LNCaP clone FGC (cell line): Measurements from ENCODE around the gene PSEN1.

Source experiments
- DNase-seq: peaks from one replicate; pipeline ENCODE4 v3.0.0-alpha.2; 2011; ENCODE audit warnings: low read depth
- H3K4me3 ChIP-seq: 2 replicates; pipeline ENCODE4 v1.5.1; 2011; ENCODE audit warnings: mild to moderate bottlenecking, low read depth, low read length, control low read depth
- TF ChIP-seq, protein P1 (sequence below): IDR thresholded peaks from 2 replicates; pipeline ENCODE4 v1.5.1; 2012; ENCODE audit warnings: mild to moderate bottlenecking; ENCODE audit not compliant: control insufficient read depth, insufficient read depth; ENCODE audit errors: extremely low read depth

PSEN1 gene

DNA sequence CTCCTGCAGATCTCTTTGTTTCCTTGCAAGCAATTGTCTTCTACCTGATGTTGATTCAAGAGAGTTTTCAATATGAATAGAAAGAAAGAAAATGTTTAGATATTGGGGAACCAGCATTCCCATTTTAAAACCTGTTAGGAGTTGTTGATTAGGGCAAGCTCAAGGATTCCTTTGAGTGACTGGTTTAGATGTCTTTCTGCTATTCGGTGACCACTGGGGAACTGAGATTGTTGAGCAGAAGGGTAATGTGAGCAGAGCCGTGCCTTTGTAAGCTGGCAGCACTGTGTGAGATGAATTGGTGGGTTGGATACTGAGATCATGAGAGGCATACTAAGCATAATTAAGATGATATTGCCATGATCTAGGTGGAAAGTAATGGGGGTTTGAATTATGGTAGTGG, 61.9 kb downstream of the PSEN1 start:
- DNase-seq = no peak
- TF ChIP-seq, protein P1, sequence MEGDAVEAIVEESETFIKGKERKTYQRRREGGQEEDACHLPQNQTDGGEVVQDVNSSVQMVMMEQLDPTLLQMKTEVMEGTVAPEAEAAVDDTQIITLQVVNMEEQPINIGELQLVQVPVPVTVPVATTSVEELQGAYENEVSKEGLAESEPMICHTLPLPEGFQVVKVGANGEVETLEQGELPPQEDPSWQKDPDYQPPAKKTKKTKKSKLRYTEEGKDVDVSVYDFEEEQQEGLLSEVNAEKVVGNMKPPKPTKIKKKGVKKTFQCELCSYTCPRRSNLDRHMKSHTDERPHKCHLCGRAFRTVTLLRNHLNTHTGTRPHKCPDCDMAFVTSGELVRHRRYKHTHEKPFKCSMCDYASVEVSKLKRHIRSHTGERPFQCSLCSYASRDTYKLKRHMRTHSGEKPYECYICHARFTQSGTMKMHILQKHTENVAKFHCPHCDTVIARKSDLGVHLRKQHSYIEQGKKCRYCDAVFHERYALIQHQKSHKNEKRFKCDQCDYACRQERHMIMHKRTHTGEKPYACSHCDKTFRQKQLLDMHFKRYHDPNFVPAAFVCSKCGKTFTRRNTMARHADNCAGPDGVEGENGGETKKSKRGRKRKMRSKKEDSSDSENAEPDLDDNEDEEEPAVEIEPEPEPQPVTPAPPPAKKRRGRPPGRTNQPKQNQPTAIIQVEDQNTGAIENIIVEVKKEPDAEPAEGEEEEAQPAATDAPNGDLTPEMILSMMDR = no peak
- no peak overlapping the region for H3K4me3 ChIP-seq

DNA sequence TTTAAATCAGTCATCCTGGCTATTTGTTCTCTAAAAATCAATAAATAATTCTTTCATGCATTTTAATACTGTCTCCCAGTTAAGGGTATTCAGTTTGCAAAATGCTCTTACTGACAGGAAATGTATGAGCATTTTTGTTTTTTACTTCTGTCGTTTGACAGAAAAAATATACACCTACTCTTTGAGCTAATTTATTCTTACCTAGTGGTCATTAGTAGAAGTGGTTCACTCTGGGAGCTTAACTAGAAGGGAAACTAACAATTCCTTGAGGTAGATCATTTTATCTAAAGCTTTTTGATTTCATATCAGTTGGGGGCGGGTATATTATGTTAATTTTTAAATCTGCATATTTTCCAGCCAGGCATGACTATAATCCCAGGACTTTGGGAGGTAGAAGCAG, 67.2 kb downstream of the PSEN1 start:
- TF ChIP-seq, protein P1 = no peak
- no peak overlapping the region for H3K4me3 ChIP-seq
- no peak for DNase-seq

DNA sequence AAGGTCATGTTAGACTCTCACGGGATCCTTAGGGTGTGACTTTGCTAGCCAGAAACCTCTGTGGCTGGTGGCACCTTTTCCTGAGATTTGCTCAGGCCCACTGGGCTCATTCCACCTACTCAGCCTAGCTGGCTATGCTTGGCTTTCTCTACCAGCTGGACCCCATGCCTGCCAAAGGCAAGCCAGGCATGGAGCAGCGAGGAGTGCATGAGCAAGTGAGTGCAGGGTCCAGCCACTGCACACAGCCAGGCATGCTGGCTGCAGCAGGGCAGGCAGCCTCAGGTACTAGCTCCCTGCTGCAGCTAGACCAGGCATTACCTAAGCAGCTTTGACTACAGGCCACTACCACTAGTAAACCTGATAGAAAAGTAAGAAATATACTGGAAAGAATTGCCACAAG, 71.3 kb downstream of the PSEN1 start:
- TF ChIP-seq, protein P1 = no peak
- no peak for DNase-seq
- no peak overlapping the region for H3K4me3 ChIP-seq

DNA sequence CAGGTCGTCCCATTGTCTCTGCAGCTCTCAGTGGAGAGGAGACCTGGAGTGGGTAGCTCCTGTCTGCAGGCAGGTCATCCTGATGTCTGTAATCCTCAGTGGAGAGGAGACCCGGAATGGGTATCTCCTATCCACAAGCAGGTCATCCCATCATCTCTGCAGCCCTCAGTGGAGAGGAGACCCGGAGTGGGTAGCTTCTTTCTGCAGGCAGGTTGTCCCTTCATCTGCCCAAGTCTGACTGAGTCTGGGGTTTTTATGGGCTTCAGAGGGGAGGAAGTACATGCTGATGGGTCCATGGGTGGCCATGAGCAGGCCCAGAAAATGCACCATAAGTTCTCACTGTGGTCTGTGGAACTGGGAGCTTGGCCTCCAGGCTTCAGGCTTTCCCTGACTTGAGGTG, 72.1 kb downstream of the PSEN1 start:
- H3K4me3 ChIP-seq = no peak overlapping the region
- TF ChIP-seq, protein P1 = no peak
- no peak for DNase-seq

DNA sequence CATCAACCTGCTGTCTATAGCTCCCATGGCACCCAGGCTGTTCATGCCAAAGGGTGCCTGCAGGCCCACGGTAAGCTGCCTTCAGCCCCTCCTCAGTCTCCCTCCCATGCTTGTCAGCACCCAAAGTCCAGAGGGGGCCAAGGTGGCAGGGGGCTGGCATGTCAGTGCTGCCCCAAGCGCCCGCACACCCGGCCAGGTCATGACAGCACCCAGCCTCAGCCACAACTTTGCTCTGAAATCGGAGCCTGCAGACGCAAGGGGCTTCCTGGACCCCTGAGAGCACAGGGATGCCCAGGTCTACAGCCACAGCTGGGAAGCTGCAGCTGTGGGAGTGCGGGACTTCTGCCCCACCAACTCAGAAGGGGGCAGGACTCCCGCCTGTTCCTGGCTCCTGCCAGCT, 72.5 kb downstream of the PSEN1 start:
- TF ChIP-seq, protein P1 = no peak
- H3K4me3 ChIP-seq = no peak overlapping the region
- no peak for DNase-seq

DNA sequence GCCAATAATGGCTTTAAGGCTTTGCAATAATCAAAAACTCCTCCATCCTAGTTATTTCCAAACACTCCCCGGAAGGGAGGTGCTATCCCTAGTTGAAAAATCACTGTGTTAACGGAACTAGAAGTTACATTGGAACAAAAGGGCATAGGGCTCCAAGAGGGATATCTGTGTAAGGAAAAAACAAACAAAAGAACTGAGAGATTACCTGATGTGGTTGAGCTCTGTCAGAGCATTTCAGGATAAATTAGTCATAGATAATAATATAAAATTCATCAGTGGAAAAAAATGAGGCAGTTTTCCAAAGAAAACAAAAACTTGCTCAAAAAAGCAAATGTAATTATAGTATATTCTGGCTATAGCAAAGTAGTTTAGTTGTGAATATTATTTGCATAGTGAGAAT, 73.6 kb downstream of the PSEN1 start:
- DNase-seq = no peak
- TF ChIP-seq, protein P1 = no peak
- H3K4me3 ChIP-seq = no peak overlapping the region

DNA sequence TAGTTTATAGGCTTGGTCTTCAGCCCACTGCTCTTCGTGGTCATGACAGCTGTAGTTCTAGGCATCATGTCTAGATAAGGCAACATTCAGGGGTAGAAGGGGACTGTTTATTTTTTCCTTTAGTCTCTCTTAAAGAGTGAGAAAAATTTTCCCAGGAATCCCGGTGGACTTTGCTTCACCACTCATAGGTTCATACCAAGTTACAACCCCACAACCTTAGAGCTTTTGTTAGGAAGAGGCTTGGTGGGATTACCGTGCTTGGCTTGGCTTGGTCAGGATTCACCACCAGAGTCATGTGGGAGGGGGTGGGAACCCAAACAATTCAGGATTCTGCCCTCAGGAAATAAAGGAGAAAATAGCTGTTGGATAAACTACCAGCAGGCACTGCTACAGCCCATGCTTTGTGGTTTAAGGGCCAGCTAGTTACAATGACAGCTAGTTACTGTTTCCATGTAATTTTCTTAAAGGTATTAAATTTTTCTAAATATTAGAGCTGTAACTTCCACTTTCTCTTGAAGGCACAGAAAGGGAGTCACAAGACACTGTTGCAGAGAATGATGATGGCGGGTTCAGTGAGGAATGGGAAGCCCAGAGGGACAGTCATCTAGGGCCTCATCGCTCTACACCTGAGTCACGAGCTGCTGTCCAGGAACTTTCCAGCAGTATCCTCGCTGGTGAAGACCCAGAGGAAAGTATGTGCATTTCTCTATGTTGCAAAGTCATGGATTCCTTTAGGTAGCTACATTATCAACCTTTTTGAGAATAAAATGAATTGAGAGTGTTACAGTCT, 75.1 kb downstream of the PSEN1 start:
- TF ChIP-seq, protein P1 = no peak
- DNase-seq = no peak
- no peak overlapping the region for H3K4me3 ChIP-seq
